Stromal cell of bone marrow (primary cell): ENCODE results near the gene EIF2AK2.

Experiments
- DNase-seq: peaks from one replicate; pipeline ENCODE4 v3.0.0-alpha.2; 2012; ENCODE audit warnings: low read depth

The EIF2AK2 gene

GRCh38 chr2:37168217-37168981 lies 11.6 kb upstream of the EIF2AK2 start:
- no peak for DNase-seq

GRCh38 chr2:37167636-37168180 lies 10.9 kb upstream of the EIF2AK2 start:
- no peak for DNase-seq

GRCh38 chr2:37164757-37165156 lies 8.0 kb upstream of the EIF2AK2 start:
- no peak for DNase-seq

- DNase-seq, result no peak
Measured at GRCh38 chr2:37156071-37156856, 516 bp downstream of the EIF2AK2 start.

- DNase-seq, result no peak
Measured at GRCh38 chr2:37154785-37155184, 2.0 kb downstream of the EIF2AK2 start.

- no peak for DNase-seq
Measured at GRCh38 chr2:37153224-37153623, 3.6 kb downstream of the EIF2AK2 start.

GRCh38 chr2:37149626-37150322 lies 7.0 kb downstream of the EIF2AK2 start:
- no peak for DNase-seq

- DNase-seq, result no peak
Measured at GRCh38 chr2:37148325-37148724, 8.5 kb downstream of the EIF2AK2 start.

GRCh38 chr2:37146062-37146461 lies 10.7 kb downstream of the EIF2AK2 start:
- DNase-seq, result no peak

GRCh38 chr2:37143974-37144373 lies 12.8 kb downstream of the EIF2AK2 start:
- DNase-seq, result no peak

- DNase-seq, result no peak
Measured at GRCh38 chr2:37142546-37142945, 14.2 kb downstream of the EIF2AK2 start.

GRCh38 chr2:37132914-37133313 lies 23.9 kb downstream of the EIF2AK2 start:
- DNase-seq, result no peak

GRCh38 chr2:37125416-37125815 lies 31.4 kb downstream of the EIF2AK2 start:
- DNase-seq, result no peak

- no peak for DNase-seq
Measured at GRCh38 chr2:37119157-37119556, 37.6 kb downstream of the EIF2AK2 start.

GRCh38 chr2:37117566-37117965 lies 39.2 kb downstream of the EIF2AK2 start:
- no peak for DNase-seq

- DNase-seq, result no peak
Measured at GRCh38 chr2:37111958-37112357, 44.8 kb downstream of the EIF2AK2 start.

- DNase-seq, result no peak
Measured at GRCh38 chr2:37110306-37111212, 46.2 kb downstream of the EIF2AK2 start.

GRCh38 chr2:37109523-37109922 lies 47.3 kb downstream of the EIF2AK2 start:
- DNase-seq, result no peak

GRCh38 chr2:37105150-37105549 lies 51.6 kb downstream of the EIF2AK2 start:
- no peak for DNase-seq

- no peak for DNase-seq
Measured at GRCh38 chr2:37104178-37104577, 52.6 kb downstream of the EIF2AK2 start.

GRCh38 chr2:37102588-37102987 lies 54.2 kb downstream of the EIF2AK2 start:
- DNase-seq, result no peak
